HEK293 (cell line): ENCODE results near the gene CLK1.
A peak's percentile ranks its signal among the peaks of the same experiment; 100 is the strongest.

Experiments used
- CTCF ChIA-PET: fragments of 350-600 bp; formaldehyde crosslinking; extraction: SDS; loops from one replicate; lab custom pipeline; 2021; ENCODE audit warnings: antibody characterized with exemption; lab: Yijun Ruan, JAX
- POLR2A ChIA-PET: fragments of 300-600 bp; formaldehyde crosslinking; extraction: SDS; loops from one replicate; lab custom pipeline; 2020; ENCODE audit warnings: antibody characterized with exemption, inconsistent platforms; lab: Yijun Ruan, JAX
- H3K27ac ChIP-seq: fragments of 200-500 bp; sonication (Bioruptor generic); 2 replicates; pipeline ENCODE4 v1.5.1; 2014; ENCODE audit warnings: low read depth, low read length, control low read depth, inconsistent platforms; ENCODE audit errors: extremely low read depth
- H3K36me3 ChIP-seq, 2 experiments: fragments of 200-500 bp in 1 of 2; sonication (Bioruptor generic) in 1 of 2; 1 replicate in 1 of 2; 2 replicates in 1 of 2; pipeline ENCODE4 v1.5.1; 2014 to 2017; ENCODE audit warnings: inconsistent platforms in 2 of 2, low read length in 2 of 2; ENCODE audit not compliant: control insufficient read depth in 2 of 2, insufficient read depth in 1 of 2
- H3K4me1 ChIP-seq: fragments of 200-500 bp; sonication (Bioruptor generic); 2 replicates; pipeline ENCODE4 v1.5.1; 2014; ENCODE audit warnings: mild to moderate bottlenecking, low read length, inconsistent platforms; ENCODE audit not compliant: control insufficient read depth, insufficient read depth
- H3K4me3 ChIP-seq: 2 replicates; pipeline ENCODE4 v1.5.1; 2011; ENCODE audit warnings: low read depth, mild to moderate bottlenecking, control low read depth, low read length, moderate library complexity
- H3K9me3 ChIP-seq: fragments of 200-500 bp; sonication (Bioruptor generic); 2 replicates; pipeline ENCODE4 v1.5.1; 2014; ENCODE audit warnings: low read depth, low read length, inconsistent platforms; ENCODE audit not compliant: control insufficient read depth, insufficient read depth
- BCL11B ChIP-seq: fragments of 450-650 bp; formaldehyde crosslinking; IDR thresholded peaks from 2 replicates; pipeline ENCODE4 v1.5.1; 2016; ENCODE audit warnings: low read depth, missing biosample characterization, missing genetic modification characterization
- GLIS1 ChIP-seq: fragments of 450-650 bp; formaldehyde crosslinking; IDR thresholded peaks from 2 replicates; pipeline ENCODE4 v1.5.1; 2016; ENCODE audit warnings: missing biosample characterization, missing genetic modification characterization
- KLF1 ChIP-seq: fragments of 450-650 bp; formaldehyde crosslinking; IDR thresholded peaks from 2 replicates; pipeline ENCODE4 v1.5.1; 2016; ENCODE audit warnings: missing biosample characterization, missing genetic modification characterization
- TRIM28 ChIP-seq: IDR thresholded peaks from 2 replicates; pipeline ENCODE4 v1.6.1; 2011; ENCODE audit warnings: low read length, control low read depth, borderline replicate concordance
- ZEB2 ChIP-seq: fragments of 450-650 bp; formaldehyde crosslinking; IDR thresholded peaks from 2 replicates; pipeline ENCODE4 v1.5.1; 2016; ENCODE audit warnings: missing biosample characterization, missing genetic modification characterization
- ZNF132 ChIP-seq: fragments of 450-650 bp; formaldehyde crosslinking; IDR thresholded peaks from 2 replicates; pipeline ENCODE4 v1.5.1; 2017; ENCODE audit warnings: missing biosample characterization, missing genetic modification characterization, borderline replicate concordance
- ZNF133 ChIP-seq: fragments of 450-650 bp; formaldehyde crosslinking; IDR thresholded peaks from 2 replicates; pipeline ENCODE4 v1.5.1; 2016; ENCODE audit warnings: missing biosample characterization, missing genetic modification characterization
- ZNF184 ChIP-seq: fragments of 450-650 bp; IDR thresholded peaks from 2 replicates; pipeline ENCODE4 v1.5.1; 2018; ENCODE audit warnings: missing biosample characterization, mild to moderate bottlenecking, missing genetic modification characterization
- ZNF24 ChIP-seq: fragments of 450-650 bp; formaldehyde crosslinking; IDR thresholded peaks from 2 replicates; pipeline ENCODE4 v1.5.1; 2016; ENCODE audit warnings: missing biosample characterization, missing genetic modification characterization
- ZNF394 ChIP-seq: fragments of 450-650 bp; formaldehyde crosslinking; IDR thresholded peaks from 2 replicates; pipeline ENCODE4 v1.5.1; 2016; ENCODE audit warnings: missing biosample characterization, missing genetic modification characterization, mild to moderate bottlenecking, moderate library complexity, borderline replicate concordance
- ZNF654 ChIP-seq: fragments of 450-650 bp; formaldehyde crosslinking; IDR thresholded peaks from 2 replicates; pipeline ENCODE4 v1.5.1; 2016; ENCODE audit warnings: low read depth, missing biosample characterization, missing genetic modification characterization
- ZNF768 ChIP-seq: fragments of 450-650 bp; formaldehyde crosslinking; IDR thresholded peaks from 2 replicates; pipeline ENCODE4 v1.5.1; 2018; ENCODE audit warnings: missing biosample characterization, mild to moderate bottlenecking, missing genetic modification characterization
- TF ChIP-seq, protein P1 (sequence below): fragments of 450-650 bp; formaldehyde crosslinking; IDR thresholded peaks from 2 replicates; pipeline ENCODE4 v1.5.1; 2016; ENCODE audit warnings: missing biosample characterization, missing genetic modification characterization
- TF ChIP-seq, protein P2 (sequence below): fragments of 450-650 bp; formaldehyde crosslinking; IDR thresholded peaks from 2 replicates; pipeline ENCODE4 v1.5.1; 2016; ENCODE audit warnings: missing biosample characterization, missing genetic modification characterization
- TF ChIP-seq, protein P3 (sequence below): fragments of 450-650 bp; formaldehyde crosslinking; IDR thresholded peaks from 2 replicates; pipeline ENCODE4 v1.5.1; 2016; ENCODE audit warnings: missing biosample characterization, missing genetic modification characterization
- TF ChIP-seq, protein P4 (sequence below): fragments of 450-650 bp; formaldehyde crosslinking; IDR thresholded peaks from 2 replicates; pipeline ENCODE4 v1.5.1; 2017; ENCODE audit warnings: missing biosample characterization, missing genetic modification characterization
- TF ChIP-seq, protein P5 (sequence below): fragments of 450-650 bp; formaldehyde crosslinking; IDR thresholded peaks from 2 replicates; pipeline ENCODE4 v1.5.1; 2016; ENCODE audit warnings: missing biosample characterization, missing genetic modification characterization, borderline replicate concordance

Gene CLK1

DNA sequence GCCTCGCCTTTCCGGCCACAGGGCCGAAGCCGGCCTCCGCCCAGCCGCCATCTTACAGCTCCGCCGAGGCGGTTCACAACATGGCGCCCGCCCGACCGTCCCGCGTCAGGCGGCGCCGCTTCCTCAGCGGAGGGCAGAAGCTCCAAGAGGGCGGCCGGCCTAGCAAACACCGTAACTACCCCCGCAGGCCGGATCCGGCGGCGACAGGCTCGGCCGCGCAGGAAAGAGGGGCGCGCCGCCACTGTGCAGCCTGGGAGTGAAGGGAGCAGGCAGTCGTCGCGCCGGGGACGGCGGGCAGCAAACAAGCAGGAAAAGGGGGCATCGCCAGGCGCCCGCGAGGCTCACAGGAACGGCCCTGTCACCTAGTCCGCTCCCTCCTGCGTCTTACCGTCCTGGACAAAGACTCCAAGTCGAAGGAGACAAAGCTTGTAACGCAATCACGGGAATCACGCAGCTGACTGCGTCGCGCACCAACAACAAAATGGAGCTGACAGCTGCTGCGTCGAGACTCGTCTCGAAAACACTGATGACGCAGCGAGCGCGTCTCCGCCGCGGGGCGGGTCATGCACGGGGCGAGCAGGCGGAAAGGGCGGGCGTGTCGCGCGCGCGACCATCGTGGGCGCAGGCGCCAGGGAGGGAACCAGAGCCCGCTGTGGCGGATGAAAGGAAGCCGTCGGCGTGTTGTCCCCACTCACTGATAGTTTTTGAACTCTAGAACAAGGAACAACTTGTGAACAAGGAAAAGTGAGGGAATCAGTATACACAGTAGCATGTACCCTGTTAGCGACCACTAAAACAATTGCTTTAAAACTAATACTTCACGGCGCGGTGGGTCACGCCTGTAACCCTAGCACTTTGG is at the start of gene CLK1 (continued):
- TF ChIP-seq, protein P1, sequence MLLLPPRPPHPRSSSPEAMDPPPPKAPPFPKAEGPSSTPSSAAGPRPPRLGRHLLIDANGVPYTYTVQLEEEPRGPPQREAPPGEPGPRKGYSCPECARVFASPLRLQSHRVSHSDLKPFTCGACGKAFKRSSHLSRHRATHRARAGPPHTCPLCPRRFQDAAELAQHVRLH (tag by site-specific recombination), result no peak
- TF ChIP-seq KLF1 (tag by site-specific recombination) (peak; percentile 30; the same call in 1 of the 2 replicates), TRIM28 (no peak), ZNF24 (tag by site-specific recombination) (0 out of 2 replicates have a peak, but pooled peaks have one; percentile 5), ZNF654 (tag by site-specific recombination) (no peak)
- TF ChIP-seq, protein P2, sequence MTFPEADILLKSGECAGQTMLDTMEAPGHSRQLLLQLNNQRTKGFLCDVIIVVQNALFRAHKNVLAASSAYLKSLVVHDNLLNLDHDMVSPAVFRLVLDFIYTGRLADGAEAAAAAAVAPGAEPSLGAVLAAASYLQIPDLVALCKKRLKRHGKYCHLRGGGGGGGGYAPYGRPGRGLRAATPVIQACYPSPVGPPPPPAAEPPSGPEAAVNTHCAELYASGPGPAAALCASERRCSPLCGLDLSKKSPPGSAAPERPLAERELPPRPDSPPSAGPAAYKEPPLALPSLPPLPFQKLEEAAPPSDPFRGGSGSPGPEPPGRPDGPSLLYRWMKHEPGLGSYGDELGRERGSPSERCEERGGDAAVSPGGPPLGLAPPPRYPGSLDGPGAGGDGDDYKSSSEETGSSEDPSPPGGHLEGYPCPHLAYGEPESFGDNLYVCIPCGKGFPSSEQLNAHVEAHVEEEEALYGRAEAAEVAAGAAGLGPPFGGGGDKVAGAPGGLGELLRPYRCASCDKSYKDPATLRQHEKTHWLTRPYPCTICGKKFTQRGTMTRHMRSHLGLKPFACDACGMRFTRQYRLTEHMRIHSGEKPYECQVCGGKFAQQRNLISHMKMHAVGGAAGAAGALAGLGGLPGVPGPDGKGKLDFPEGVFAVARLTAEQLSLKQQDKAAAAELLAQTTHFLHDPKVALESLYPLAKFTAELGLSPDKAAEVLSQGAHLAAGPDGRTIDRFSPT (tag by site-specific recombination), result 0 out of 2 replicates have a peak, but pooled peaks have one; percentile 26

DNA sequence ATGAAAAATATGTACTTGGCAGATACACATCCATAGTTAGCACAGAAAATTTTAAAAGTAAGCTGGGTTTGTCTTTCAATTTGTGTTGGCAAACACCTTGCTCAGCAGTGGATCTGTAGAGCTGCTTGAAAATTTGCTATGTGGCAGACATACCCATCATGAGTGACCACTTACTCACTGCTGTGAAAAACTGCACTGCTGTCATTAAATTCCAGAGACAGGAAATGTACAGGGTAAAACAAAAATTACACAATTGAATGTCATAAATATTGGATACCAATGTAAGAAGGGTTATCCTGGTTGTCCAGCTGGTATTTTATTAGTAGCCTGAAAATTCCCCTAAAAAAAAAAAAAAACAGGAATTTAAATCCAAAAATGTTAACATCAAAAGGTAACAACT is 49.2 kb upstream of the CLK1 start:
- no peak overlapping the region for H3K4me3 ChIP-seq
- H3K36me3 ChIP-seq, result peaks cover 82 to 84% of the 10 kb centered on the region in 2 experiments
- no peaks in the 10 kb centered on the region for H3K4me1 ChIP-seq
- H3K9me3 ChIP-seq, result no peaks in the 10 kb centered on the region
- CTCF ChIA-PET, result interaction anchor here (0.6 to 2.0 kb wide), 4 partner anchors 8 to 155 kb away, joined by 3 to 9 read pairs (median 5); no protein-coding TSS in a partner anchor
- TF ChIP-seq, protein P2 (tag by site-specific recombination), result no peak
- TF ChIP-seq ZNF184 (tag by site-specific recombination) (no peak), BCL11B (tag by site-specific recombination) (no peak), TRIM28 (no peak), ZNF133 (tag by site-specific recombination) (no peak), ZNF654 (tag by site-specific recombination) (no peak), GLIS1 (tag by site-specific recombination) (no peak), ZNF24 (tag by site-specific recombination) (no peak), ZNF132 (no peak), ZNF768 (tag by site-specific recombination) (no peak), ZEB2 (tag by site-specific recombination) (no peak), ZNF394 (tag by site-specific recombination) (no peak)
- TF ChIP-seq, protein P3, sequence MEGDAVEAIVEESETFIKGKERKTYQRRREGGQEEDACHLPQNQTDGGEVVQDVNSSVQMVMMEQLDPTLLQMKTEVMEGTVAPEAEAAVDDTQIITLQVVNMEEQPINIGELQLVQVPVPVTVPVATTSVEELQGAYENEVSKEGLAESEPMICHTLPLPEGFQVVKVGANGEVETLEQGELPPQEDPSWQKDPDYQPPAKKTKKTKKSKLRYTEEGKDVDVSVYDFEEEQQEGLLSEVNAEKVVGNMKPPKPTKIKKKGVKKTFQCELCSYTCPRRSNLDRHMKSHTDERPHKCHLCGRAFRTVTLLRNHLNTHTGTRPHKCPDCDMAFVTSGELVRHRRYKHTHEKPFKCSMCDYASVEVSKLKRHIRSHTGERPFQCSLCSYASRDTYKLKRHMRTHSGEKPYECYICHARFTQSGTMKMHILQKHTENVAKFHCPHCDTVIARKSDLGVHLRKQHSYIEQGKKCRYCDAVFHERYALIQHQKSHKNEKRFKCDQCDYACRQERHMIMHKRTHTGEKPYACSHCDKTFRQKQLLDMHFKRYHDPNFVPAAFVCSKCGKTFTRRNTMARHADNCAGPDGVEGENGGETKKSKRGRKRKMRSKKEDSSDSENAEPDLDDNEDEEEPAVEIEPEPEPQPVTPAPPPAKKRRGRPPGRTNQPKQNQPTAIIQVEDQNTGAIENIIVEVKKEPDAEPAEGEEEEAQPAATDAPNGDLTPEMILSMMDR (tag by site-specific recombination), result no peak
- TF ChIP-seq, protein P4, sequence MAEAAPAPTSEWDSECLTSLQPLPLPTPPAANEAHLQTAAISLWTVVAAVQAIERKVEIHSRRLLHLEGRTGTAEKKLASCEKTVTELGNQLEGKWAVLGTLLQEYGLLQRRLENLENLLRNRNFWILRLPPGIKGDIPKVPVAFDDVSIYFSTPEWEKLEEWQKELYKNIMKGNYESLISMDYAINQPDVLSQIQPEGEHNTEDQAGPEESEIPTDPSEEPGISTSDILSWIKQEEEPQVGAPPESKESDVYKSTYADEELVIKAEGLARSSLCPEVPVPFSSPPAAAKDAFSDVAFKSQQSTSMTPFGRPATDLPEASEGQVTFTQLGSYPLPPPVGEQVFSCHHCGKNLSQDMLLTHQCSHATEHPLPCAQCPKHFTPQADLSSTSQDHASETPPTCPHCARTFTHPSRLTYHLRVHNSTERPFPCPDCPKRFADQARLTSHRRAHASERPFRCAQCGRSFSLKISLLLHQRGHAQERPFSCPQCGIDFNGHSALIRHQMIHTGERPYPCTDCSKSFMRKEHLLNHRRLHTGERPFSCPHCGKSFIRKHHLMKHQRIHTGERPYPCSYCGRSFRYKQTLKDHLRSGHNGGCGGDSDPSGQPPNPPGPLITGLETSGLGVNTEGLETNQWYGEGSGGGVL, result no peak
- TF ChIP-seq, protein P5, sequence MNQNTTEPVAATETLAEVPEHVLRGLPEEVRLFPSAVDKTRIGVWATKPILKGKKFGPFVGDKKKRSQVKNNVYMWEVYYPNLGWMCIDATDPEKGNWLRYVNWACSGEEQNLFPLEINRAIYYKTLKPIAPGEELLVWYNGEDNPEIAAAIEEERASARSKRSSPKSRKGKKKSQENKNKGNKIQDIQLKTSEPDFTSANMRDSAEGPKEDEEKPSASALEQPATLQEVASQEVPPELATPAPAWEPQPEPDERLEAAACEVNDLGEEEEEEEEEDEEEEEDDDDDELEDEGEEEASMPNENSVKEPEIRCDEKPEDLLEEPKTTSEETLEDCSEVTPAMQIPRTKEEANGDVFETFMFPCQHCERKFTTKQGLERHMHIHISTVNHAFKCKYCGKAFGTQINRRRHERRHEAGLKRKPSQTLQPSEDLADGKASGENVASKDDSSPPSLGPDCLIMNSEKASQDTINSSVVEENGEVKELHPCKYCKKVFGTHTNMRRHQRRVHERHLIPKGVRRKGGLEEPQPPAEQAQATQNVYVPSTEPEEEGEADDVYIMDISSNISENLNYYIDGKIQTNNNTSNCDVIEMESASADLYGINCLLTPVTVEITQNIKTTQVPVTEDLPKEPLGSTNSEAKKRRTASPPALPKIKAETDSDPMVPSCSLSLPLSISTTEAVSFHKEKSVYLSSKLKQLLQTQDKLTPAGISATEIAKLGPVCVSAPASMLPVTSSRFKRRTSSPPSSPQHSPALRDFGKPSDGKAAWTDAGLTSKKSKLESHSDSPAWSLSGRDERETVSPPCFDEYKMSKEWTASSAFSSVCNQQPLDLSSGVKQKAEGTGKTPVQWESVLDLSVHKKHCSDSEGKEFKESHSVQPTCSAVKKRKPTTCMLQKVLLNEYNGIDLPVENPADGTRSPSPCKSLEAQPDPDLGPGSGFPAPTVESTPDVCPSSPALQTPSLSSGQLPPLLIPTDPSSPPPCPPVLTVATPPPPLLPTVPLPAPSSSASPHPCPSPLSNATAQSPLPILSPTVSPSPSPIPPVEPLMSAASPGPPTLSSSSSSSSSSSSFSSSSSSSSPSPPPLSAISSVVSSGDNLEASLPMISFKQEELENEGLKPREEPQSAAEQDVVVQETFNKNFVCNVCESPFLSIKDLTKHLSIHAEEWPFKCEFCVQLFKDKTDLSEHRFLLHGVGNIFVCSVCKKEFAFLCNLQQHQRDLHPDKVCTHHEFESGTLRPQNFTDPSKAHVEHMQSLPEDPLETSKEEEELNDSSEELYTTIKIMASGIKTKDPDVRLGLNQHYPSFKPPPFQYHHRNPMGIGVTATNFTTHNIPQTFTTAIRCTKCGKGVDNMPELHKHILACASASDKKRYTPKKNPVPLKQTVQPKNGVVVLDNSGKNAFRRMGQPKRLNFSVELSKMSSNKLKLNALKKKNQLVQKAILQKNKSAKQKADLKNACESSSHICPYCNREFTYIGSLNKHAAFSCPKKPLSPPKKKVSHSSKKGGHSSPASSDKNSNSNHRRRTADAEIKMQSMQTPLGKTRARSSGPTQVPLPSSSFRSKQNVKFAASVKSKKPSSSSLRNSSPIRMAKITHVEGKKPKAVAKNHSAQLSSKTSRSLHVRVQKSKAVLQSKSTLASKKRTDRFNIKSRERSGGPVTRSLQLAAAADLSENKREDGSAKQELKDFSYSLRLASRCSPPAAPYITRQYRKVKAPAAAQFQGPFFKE (tag by site-specific recombination), result no peak
- POLR2A ChIA-PET, result interaction anchor here (0.7 kb wide), 1 partner anchor 926 kb away, joined by 6 read pairs; no protein-coding TSS in a partner anchor
- H3K27ac ChIP-seq, result no peak overlapping the region
